ENCODE results near the gene MACROD2. TPM values are rescaled to one million over a fixed set of nuclear protein-coding genes. Genes with fewer than 3 reads are reported as not detected.

Gene MACROD2
- total RNA-seq, 1 experiment from 2014 or later, result 3.7 TPM

DNA sequence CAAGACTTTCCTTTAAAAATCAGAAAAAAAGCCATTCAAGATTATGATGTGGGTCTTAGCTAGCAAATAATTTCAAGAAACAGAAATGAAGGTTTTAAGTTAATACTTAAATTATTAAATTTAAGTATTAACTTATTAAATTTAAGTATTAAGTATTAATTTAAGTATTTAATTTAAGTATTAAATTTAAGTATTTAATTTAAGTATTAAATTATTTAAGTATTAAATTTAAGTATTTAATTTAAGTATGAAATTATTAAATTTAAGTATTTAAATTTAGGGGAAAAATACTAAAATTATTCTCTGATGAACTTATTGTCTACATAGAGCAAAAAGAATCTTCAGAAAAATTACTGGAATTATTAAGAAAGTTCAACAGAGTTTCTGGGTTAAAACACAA, 1171.4 kb downstream of the MACROD2 start:
- intact Hi-C loops (cut with micrococcal nuclease), result no loop called here
- Histone ChIP-seq H3K4me1 (ENCODE audit: control insufficient read depth in 1 of 2, insufficient read depth in 2 of 2, low read length in 2 of 2) (no peaks in the 10 kb centered on the region), H3K27me3 (ENCODE audit: insufficient read depth, low read length) (no peaks in the 10 kb centered on the region), H2AFZ (ENCODE audit: low read depth, low read length, poor library complexity, severe bottlenecking) (no peak overlapping the region), H3K36me3 (ENCODE audit: control insufficient read depth in 1 of 2, insufficient read depth in 2 of 2, low read length in 2 of 2) (no peaks in the 10 kb centered on the region), H3K79me2 (ENCODE audit: insufficient read depth, low read length) (no peaks in the 10 kb centered on the region), H3K27ac (ENCODE audit: low read depth, low read length) (no peak overlapping the region), H3K9me3 (ENCODE audit: control insufficient read depth in 1 of 2, insufficient read depth in 1 of 2, low read depth in 1 of 2, low read length in 2 of 2) (0 out of 4 replicates have a peak, but pooled peaks cover 0 to 3% of the 10 kb centered on the region in 2 experiments), H4K20me1 (ENCODE audit: insufficient read depth) (no peaks in the 10 kb centered on the region), H3K9ac (ENCODE audit: low read length) (no peak overlapping the region), H3K4me3 (replicated peaks in 1 of 2; ENCODE audit: low read depth in 1 of 2, low read length in 2 of 2) (no peak overlapping the region), H3K4me2 (ENCODE audit: low read length) (no peak overlapping the region), H3K9me2 (ENCODE audit: insufficient read depth) (no peaks in the 10 kb centered on the region)
- no peak for TF ChIP-seq ZNF274 (IDR thresholded peaks at IDR 0.05; ENCODE audit: low read depth, low read length)
- TF ChIP-seq, protein P1, sequence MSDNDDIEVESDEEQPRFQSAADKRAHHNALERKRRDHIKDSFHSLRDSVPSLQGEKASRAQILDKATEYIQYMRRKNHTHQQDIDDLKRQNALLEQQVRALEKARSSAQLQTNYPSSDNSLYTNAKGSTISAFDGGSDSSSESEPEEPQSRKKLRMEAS (IDR thresholded peaks at IDR 0.05), result no peak
- no peak for TF ChIP-seq SIN3A (IDR thresholded peaks at IDR 0.05; ENCODE audit: low read depth)
- TF ChIP-seq CBX3 (IDR thresholded peaks at IDR 0.05; ENCODE audit: low read depth), result no peak
- TF ChIP-seq, protein P2, sequence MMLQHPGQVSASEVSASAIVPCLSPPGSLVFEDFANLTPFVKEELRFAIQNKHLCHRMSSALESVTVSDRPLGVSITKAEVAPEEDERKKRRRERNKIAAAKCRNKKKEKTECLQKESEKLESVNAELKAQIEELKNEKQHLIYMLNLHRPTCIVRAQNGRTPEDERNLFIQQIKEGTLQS (IDR thresholded peaks at IDR 0.05), result no peak
- no peak for TF ChIP-seq YY1 (IDR thresholded peaks at IDR 0.05; ENCODE audit: extremely low read depth, insufficient replicate concordance, low read depth, low read length)
- TF ChIP-seq TCF7L2 (IDR thresholded peaks at IDR 0.05; ENCODE audit: borderline replicate concordance, extremely low read depth, insufficient read depth, insufficient read length), result no peak
- TF ChIP-seq, protein P3, sequence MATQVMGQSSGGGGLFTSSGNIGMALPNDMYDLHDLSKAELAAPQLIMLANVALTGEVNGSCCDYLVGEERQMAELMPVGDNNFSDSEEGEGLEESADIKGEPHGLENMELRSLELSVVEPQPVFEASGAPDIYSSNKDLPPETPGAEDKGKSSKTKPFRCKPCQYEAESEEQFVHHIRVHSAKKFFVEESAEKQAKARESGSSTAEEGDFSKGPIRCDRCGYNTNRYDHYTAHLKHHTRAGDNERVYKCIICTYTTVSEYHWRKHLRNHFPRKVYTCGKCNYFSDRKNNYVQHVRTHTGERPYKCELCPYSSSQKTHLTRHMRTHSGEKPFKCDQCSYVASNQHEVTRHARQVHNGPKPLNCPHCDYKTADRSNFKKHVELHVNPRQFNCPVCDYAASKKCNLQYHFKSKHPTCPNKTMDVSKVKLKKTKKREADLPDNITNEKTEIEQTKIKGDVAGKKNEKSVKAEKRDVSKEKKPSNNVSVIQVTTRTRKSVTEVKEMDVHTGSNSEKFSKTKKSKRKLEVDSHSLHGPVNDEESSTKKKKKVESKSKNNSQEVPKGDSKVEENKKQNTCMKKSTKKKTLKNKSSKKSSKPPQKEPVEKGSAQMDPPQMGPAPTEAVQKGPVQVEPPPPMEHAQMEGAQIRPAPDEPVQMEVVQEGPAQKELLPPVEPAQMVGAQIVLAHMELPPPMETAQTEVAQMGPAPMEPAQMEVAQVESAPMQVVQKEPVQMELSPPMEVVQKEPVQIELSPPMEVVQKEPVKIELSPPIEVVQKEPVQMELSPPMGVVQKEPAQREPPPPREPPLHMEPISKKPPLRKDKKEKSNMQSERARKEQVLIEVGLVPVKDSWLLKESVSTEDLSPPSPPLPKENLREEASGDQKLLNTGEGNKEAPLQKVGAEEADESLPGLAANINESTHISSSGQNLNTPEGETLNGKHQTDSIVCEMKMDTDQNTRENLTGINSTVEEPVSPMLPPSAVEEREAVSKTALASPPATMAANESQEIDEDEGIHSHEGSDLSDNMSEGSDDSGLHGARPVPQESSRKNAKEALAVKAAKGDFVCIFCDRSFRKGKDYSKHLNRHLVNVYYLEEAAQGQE (IDR thresholded peaks at IDR 0.05; ENCODE audit: low read depth), result no peak
- TF ChIP-seq EZH2phosphoT487 (IDR thresholded peaks at IDR 0.05; ENCODE audit: borderline replicate concordance), result no peak
- no peak for TF ChIP-seq CEBPB (IDR thresholded peaks at IDR 0.05; ENCODE audit: low read depth)
- no peak for TF ChIP-seq POLR2A (IDR thresholded peaks at IDR 0.05; ENCODE audit: borderline replicate concordance, extremely low read depth, insufficient read depth, insufficient read length)
- TF ChIP-seq, protein P4, sequence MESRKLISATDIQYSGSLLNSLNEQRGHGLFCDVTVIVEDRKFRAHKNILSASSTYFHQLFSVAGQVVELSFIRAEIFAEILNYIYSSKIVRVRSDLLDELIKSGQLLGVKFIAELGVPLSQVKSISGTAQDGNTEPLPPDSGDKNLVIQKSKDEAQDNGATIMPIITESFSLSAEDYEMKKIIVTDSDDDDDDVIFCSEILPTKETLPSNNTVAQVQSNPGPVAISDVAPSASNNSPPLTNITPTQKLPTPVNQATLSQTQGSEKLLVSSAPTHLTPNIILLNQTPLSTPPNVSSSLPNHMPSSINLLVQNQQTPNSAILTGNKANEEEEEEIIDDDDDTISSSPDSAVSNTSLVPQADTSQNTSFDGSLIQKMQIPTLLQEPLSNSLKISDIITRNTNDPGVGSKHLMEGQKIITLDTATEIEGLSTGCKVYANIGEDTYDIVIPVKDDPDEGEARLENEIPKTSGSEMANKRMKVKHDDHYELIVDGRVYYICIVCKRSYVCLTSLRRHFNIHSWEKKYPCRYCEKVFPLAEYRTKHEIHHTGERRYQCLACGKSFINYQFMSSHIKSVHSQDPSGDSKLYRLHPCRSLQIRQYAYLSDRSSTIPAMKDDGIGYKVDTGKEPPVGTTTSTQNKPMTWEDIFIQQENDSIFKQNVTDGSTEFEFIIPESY (IDR thresholded peaks at IDR 0.05; ENCODE audit: extremely low read depth, insufficient replicate concordance, low read length), result no peak
- no peak for TF ChIP-seq ZFX (IDR thresholded peaks at IDR 0.05)
- TF ChIP-seq FOSL1 (IDR thresholded peaks at IDR 0.05; ENCODE audit: low read depth), result no peak
- DNase-seq (ENCODE audit: low read depth, low spot score), result no peak
- ChIA-PET CTCF (no interaction called here), POLR2A (no interaction called here), RAD21 (ENCODE audit: low non-redundant PET in 1 of 2, low total read pairs in 2 of 2, uncharacterized antibody in 2 of 2, unreplicated experiment in 2 of 2) (no interaction called here)
- BruUV-seq (replicated peaks), result no TSS peak
- no peak for ATAC-seq

Data from HCT116 (cell line).